ENCODE data around the gene HPS6. TPM values are rescaled to one million over a fixed set of nuclear protein-coding genes. Genes with fewer than 3 reads are reported as not detected.
"Not testable (repeated sequence)": the region's sequence is repeated elsewhere in the genome, so short reads cannot be mapped to it uniquely, and the experiment has no call there.

HPS6 gene
- polyA plus RNA-seq (2013, experiment 1 of 2; ENCODE audit: insufficient read length), result 17.2 TPM
- 16.0 TPM for polyA plus RNA-seq (2013, experiment 2 of 2; ENCODE audit: insufficient read length)

DNA sequence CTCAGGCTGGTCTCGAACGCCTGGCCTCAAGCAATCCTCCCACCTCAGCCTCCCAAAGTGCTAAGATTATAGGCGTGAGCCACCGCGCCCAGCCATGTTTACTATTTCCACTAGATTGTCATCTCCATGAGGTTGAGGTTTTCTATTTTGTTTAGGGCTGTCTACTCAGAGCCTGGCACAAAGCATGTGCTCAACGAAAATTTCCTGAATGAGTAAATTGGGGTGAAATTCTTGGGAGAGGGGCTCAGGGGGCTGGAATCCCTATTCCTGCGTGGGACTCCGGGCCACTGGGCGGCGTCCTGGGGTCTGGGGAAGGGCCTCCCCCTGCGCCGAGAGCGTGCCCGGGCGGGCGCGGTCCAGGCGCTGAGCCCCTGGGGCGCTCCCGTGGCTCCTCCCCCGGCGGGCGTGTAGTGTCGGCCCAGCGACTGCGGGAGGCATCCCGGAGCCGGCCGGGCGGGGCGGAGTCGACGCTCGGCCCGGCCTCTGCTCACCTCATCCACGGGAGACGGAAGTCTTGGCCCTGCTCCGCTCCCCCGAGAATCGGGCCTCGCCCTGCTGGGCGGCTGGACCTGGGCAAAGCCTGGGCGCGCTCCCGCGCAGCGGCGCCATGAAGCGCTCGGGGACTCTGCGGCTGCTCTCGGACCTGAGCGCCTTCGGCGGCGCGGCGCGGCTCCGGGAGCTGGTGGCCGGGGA lies at the start of gene HPS6:
HPS6 (plus strand) TSS at position 482 of the 693 bp plus-strand sequence; CDS start at position 608, 126 bp downstream.
- peak; percentile 91 for DNase-seq

GRCh38 chr10:102016416-102016815 lies 48.7 kb upstream of the HPS6 start:
- no peak for DNase-seq

DNA sequence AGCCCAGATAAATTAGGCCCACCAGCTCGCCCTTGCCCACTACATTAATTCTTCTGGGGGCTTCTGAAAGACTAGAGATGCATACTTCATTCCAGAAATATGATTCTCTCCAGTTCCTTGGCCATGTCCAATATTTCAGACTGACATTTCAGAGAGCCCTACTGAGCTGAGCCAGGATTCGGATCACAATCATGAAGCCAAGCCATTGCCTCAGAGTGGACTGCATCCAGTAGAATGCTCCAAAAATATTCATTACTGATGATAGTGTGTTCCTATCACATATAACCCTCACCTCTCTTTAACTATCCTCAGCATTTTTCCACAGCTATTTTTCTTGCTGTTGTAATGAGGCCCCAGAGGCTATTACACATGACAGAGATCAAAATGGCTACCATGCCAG lies 47.9 kb upstream of the HPS6 start:
- DNase-seq, result no peak

DNA sequence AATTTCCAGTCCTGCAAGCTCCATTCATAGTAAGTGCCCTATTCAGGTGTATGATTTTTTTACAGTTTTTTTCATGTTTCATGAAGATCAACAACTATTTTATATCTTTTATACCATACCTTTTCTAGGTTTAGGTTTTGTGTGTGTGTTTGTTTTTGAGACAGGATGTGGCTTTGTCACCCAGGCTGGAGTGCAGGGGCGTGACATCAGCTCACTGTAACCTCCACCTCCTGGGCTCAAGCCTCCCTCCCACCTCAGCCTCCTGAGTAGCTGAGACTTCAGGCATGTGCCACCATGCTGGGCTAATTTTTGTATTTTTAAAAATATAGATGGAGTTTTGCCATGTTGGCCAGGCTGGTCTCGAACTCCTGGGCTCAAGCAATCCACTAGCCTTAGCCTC lies 44.2 kb upstream of the HPS6 start:
- DNase-seq, result no peak

DNA sequence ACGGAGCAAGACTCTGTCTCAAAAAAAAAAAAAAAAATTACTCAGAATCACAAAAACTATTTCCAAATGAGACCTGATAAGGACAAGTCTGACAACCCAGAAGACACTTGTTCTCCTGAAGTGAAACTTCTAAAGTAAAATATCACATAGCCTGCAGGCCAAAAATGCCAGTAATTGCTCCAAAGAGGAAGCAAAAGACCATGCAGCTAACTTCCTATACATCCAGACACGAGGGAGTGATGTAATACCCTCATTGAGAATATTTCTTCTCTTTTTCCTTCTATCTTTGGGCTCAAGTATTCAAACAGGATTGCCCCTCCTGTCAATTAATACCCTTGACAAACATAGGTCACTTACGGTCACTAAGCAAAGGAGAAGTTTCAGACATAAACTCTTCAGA lies 40.4 kb upstream of the HPS6 start:
- no peak for DNase-seq

DNA sequence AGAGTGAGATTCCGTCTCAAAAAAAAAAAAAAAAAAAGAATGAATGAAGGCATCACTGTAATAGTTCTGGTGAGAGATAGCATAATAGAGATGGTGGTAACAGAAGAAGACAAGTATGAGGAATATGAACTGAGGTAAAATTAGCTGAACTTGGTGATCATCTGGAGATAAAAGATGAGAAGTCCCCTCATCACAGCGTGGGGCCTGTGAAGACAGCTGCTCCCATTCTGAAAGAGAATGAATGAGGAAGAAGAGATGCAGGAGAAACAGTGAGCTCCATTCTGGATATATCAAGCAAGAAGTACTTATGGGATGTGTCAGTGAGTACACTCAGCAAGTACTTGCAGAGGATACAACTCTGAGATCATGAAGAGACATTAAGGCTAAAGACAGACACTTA lies 37.9 kb upstream of the HPS6 start:
- DNase-seq, result no peak

DNA sequence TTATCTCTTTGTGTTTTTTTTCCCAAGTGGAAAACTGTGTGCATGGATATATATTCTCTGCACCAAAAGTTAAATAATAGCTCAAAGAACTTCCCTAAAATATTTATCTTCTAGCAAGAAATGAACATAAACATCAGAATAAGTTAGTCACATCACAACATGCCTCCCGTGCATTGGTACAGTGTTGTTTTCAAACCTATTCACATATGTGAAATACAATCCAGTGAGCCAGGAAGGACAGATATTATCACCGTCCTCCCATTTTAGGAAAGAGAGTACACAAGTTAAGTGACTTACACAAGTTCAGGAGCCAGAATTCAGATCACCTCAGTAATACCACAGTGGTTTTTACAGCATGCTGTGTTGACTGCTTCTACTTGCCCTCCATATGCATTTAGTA lies 31.4 kb upstream of the HPS6 start:
- no peak for DNase-seq

GRCh38 chr10:102035807-102036206 lies 29.3 kb upstream of the HPS6 start:
- not testable (repeated sequence) for DNase-seq

- no peak for DNase-seq
Observed at GRCh38 chr10:102038410-102038809, 26.7 kb upstream of the HPS6 start.

DNA sequence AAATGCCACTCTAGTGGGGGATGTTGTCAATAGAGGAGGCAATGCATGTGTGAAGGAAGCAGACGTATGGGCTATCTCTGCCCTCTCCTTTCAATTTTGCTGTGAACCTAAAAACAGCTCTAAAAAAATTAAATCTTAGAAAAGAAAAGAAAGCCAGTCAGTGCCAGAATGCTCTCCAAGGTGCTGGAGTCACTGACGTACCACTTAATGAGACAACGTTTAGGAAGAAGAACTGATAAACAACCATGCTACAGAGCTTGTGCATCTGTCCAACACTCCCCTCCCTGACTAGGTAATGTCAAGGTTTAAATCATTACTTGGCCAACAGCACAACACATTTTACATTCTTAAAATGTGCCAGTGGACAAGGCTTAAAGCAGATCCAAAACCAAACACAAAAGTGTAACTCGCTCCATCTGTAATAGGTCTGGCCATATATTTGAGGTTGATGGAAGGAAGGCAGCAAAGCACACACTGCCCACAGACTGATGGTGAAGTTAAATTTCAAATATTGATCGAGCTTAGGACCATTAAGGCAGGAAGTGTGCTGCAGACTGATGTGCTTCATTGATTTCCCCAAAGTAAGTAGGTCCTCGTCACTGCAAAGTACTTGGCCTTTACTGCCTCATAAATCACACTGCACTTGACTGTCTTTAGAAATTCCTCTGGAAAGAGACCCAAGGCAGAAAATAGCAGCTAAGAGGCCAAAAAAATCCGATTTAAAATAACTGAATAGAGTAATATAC lies 24.7 kb upstream of the HPS6 start:
- no peak for DNase-seq

DNA sequence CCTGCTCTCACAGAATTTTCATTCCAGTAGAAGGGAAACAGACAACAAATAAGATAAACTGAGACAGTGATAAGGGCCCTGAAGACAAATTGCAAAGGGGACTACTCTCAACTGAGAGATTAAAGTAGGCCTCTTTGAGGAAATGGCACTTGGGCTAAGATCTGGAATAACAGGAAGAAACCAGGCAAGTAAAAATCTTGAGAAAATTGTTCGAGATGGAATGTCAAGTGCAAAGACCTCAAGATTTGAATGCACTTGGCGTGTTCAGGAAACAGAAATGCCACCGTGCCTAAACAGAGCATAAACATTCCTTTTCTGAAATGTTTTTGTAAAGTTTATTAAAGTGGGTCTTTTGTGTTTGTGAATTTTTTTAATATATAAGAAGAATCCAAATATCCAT lies 19.9 kb upstream of the HPS6 start:
- no peak for DNase-seq

- no peak for DNase-seq
Observed at GRCh38 chr10:102046095-102046494, 19.1 kb upstream of the HPS6 start.

DNA sequence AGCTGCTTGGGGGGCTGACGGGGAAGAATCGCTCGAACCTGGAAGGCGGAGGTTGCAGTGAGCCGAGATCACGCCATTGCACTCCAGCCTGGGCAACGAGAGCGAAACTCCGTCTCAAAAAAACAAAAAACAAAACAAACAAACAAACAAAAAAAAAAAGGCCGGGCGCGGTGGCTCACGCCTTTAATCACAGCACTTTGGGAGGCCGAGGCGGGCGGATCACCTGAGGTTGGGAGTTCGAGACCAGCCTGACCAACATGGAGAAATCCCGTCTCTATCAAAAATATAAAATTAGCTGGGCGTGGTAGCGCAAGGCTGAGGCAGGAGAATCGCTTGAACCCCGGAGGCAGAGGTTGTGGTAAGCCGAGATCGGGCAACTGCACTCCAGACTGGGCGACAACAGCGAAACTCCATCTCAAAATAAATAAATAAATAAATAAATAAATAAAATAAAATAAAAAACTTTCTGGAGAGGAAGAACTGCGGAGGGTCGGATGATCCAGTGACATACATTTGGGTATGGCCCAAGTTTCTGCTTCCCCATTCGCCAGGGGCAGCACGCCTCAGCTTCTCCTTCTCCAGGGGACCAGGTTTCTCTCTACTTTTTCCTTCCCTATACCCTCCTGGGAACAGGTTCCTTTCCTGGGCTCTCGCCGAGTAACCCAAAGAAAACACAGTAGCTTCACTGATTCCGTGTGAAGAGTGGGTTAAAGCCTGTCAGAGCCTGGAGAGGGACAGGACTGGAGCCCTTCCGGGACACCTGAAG lies 10.1 kb upstream of the HPS6 start:
- not testable (repeated sequence) for DNase-seq

DNA sequence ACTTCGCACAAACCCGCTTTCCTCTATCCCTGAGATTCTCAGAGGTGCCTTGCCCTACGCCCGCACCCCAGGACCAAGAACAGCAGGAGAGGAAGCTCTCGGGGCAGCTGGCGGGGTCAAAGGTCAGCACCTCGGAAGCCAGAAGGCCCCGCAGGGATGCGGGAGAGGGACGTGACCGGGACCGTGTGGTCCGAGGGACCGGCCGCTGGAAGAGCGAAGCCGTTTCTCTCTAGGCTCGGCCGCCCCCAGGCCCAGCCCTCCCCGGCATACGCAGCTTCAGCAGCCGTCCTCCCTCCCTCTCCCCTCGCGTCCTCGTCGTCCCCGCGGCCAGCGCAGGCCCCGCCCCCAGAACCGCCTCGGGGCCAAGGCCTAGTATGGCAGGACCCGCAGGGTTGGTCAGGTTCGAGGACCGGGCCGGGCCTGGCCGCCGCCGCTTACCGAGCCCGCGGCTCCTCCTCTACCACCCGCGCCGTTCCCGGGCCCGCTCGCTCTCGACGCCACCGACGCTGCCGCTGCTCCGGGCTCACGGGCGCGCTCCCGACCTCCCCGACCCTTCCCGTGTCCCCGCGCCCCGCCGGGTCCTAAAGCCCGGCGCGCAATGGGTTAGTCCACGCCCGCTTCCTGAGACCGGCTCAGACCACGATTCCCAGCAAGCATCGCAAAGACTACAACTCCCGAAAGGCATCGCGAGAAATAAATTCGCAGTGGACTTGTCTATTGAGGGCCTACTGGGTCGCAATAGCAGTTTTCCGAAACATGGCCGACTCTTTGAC lies 9.3 kb upstream of the HPS6 start, which contains the start of gene ARMH3:
ARMH3 (minus strand) TSS at position 527 of the 773 bp plus-strand sequence. CDS start 16,059 bp downstream, outside the sequence.
- DNase-seq, result peak; percentile 99

- DNase-seq, result no peak
Observed at GRCh38 chr10:102059987-102060386, 5.2 kb upstream of the HPS6 start.

GRCh38 chr10:102064503-102064867 lies 664 bp upstream of the HPS6 start:
- DNase-seq, result no peak

DNA sequence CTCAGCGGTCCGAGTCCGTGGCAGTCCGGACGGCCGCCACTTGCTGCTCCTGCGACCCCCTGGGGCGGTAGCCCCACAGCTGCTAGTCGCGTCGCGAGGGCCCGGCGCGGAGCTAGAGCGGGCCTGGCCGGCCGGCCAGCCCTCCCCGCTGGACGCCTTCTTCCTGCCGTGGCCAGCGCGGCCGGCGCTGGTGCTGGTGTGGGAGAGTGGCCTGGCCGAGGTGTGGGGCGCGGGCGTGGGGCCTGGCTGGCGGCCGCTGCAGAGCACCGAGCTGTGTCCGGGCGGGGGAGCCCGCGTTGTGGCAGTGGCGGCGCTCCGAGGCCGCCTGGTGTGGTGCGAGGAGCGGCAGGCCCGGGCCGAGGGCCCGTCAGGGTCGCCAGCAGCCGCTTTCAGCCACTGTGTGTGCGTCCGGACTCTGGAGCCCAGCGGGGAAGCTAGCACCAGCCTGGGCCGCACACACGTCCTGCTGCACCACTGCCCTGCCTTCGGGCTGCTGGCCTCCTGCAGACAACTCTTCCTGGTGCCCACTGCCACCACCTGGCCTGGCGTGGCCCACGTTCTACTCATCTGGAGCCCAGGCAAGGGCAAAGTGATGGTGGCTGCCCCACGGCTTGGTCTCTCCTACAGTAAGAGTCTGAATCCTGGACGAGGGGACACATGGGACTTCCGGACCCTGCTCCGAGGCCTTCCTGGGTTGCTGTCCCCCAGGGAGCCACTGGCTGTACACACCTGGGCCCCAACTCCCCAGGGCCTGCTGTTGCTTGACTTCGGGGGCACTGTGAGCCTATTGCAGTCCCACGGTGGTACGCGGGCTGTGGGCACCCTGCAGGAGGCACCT lies 631 bp downstream of the HPS6 start:
- peak; percentile 17 for DNase-seq

DNA sequence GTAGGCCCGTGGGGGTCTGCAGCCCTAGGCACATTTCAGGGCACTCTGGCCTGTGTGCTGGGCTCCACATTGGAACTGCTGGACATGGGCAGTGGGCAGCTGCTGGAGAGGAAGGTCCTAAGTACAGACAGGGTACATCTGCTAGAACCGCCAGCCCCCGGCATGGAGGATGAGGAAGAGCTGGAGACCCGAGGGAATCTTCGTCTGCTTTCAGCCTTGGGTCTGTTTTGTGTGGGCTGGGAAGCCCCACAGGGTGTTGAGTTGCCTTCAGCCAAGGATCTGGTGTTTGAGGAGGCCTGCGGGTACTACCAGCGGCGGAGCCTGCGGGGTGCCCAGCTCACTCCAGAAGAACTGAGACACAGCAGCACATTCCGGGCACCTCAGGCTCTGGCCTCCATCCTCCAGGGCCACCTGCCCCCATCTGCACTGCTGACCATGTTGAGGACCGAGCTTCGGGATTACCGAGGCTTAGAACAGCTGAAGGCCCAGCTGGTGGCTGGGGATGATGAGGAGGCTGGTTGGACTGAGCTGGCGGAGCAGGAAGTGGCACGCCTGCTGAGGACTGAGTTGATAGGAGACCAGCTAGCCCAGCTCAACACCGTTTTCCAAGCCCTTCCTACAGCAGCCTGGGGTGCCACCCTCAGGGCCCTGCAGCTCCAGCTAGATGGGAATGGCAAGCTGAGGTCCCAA lies 1.4 kb downstream of the HPS6 start:
- DNase-seq, result no peak

- DNase-seq, result no peak
Observed at GRCh38 chr10:102067091-102067916, 2.2 kb downstream of the HPS6 start.

GRCh38 chr10:102068216-102068615 lies 3.1 kb downstream of the HPS6 start:
- DNase-seq, result no peak
